Astrocyte (in vitro differentiated cells and primary cell): ENCODE measurements around the gene ARID4B.

ENCODE experiments used
- EZH2 ChIP-seq: IDR thresholded peaks from 2 replicates; pipeline ENCODE4 v1.6.1; 2012; ENCODE audit warnings: mild to moderate bottlenecking, low read length, inconsistent platforms; ENCODE audit not compliant: insufficient read depth
- TF ChIP-seq, protein P1 (sequence below): IDR thresholded peaks from 2 replicates; pipeline ENCODE4 v1.5.1; 2011; ENCODE audit warnings: low read depth, mild to moderate bottlenecking, inconsistent platforms, low read length, moderate library complexity; ENCODE audit not compliant: insufficient read depth

DNA sequence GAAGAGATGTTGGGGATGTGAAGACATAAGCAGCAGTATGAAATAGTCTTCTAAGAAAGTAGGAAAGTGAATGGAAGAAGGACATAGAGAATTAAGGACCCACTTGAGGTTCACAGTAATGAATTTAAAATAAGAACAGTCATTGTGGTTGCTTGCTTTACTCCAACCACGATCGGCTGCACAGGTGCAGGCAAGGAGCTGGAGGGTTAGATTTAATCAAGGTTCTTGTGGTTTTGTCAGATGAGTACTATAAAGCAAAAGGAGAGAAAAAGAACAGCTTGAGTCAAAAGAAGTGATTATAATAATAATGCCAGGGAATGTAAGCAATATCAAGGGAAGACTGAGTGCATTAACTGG lies 120.8 kb downstream of the ARID4B start:
- TF ChIP-seq, protein P1, sequence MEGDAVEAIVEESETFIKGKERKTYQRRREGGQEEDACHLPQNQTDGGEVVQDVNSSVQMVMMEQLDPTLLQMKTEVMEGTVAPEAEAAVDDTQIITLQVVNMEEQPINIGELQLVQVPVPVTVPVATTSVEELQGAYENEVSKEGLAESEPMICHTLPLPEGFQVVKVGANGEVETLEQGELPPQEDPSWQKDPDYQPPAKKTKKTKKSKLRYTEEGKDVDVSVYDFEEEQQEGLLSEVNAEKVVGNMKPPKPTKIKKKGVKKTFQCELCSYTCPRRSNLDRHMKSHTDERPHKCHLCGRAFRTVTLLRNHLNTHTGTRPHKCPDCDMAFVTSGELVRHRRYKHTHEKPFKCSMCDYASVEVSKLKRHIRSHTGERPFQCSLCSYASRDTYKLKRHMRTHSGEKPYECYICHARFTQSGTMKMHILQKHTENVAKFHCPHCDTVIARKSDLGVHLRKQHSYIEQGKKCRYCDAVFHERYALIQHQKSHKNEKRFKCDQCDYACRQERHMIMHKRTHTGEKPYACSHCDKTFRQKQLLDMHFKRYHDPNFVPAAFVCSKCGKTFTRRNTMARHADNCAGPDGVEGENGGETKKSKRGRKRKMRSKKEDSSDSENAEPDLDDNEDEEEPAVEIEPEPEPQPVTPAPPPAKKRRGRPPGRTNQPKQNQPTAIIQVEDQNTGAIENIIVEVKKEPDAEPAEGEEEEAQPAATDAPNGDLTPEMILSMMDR, result no peak
- TF ChIP-seq EZH2, result no peak
